Renal pelvis (tissue), 4 donors: ENCODE data around the gene FSTL1. TPM values are rescaled to one million over a fixed set of nuclear protein-coding genes. Genes with fewer than 3 reads are reported as not detected.
"Not testable (repeated sequence)": the region's sequence is repeated elsewhere in the genome, so short reads cannot be mapped to it uniquely, and the experiment has no call there.

Experiments used
- DNase-seq: peaks from one replicate; pipeline ENCODE4 v3.0.0-alpha.2; 2013
- polyA plus RNA-seq, 3 donors: library from polyadenylated mRNA; unstranded; fragments of 120-200 nt; gene quantifications; one replicate each; pipeline ENCODE4 v1.2.1, GENCODE V29; 2013; ENCODE audit not compliant: insufficient read length in 3 of 3

The FSTL1 gene
- polyA plus RNA-seq, 3 donors = 470 to 549 (median 480) TPM

DNA sequence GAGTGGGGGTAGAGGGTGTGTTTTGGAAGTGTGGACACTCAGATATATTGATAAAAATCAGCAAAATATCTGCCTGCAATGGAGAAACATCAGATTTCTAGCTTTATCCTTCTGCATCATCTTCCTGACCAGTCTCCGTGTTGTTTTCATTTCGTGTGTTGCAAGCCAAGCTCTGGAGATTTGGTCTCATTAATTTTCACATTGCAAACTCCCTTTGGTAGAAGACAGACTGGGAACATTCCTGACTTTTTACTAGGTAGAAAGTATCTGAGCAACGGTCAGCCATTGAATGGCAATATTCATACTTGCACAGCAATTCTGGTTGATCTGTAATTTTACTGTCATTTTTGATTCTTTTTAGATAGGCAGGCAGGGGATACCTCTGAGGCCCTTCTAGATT is 30.4 kb downstream of the FSTL1 start:
- DNase-seq = no peak

DNA sequence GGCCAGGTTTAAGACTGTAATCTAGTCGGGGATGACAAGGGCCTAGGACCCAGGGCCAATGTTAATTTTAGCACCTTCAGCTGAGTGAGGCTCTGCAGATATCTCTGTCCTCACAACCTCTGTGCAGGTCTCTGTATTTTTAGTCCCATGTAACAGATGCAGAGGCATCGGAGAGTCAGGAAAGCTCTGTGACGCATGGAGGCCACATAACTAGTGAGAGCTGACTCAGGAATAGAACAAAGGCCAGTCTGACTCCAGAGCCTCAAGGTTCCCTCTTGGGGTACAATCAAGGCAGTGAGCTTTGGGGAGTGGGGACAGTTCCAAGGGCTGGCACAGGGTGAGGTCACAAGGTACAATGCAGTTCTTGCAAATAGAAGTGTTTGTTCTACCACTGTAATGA is 31.0 kb downstream of the FSTL1 start:
- no peak for DNase-seq

DNA sequence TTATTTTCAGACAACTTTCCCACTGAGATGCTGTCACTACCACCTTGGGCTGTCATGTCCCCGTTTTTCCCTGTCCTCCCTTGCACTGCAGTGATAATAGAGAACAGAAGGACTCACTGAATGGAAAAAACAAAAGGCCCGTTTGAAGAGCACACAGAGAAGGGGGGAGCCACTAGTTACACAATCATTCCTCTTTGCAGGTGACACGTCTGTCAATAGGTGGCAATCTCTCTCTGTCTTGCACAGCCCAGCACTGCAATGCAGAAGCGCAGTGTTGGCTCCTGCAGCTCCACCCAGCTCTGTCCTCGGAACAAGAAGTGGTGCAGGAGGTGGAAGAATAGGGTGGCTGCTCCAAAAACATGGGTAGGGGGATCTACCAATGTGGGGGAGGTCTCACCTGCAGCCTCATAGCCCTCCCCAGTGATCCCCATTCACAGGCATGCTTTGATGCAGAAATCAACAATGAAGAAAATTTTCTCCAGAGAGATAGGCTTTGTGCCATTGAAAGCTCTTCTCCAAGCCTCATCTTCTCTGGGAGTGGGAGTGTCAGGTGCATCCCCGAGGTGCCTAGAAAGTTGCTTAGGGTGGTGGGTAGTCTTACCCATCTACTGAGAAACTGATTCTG is 31.8 kb downstream of the FSTL1 start:
- no peak for DNase-seq

DNA sequence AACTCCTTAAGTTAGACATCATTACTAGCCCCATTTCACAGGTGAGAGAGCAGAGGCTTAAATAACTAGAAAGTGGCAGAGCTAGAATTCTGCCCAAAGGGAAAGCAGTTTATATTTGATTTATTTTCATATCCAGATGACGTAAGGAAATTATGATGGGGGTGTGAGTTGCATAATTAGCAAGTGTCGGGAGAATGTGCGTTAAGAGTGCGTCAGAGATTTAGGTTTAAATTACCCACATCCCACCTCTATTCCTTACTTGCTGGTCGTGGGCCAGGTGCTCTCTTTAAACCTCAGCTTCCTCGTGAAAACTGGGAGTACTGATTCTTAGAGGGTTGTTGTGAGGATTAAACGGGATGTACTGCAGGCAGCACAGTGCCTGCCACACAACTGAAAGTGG is 32.3 kb downstream of the FSTL1 start:
- DNase-seq = no peak

DNA sequence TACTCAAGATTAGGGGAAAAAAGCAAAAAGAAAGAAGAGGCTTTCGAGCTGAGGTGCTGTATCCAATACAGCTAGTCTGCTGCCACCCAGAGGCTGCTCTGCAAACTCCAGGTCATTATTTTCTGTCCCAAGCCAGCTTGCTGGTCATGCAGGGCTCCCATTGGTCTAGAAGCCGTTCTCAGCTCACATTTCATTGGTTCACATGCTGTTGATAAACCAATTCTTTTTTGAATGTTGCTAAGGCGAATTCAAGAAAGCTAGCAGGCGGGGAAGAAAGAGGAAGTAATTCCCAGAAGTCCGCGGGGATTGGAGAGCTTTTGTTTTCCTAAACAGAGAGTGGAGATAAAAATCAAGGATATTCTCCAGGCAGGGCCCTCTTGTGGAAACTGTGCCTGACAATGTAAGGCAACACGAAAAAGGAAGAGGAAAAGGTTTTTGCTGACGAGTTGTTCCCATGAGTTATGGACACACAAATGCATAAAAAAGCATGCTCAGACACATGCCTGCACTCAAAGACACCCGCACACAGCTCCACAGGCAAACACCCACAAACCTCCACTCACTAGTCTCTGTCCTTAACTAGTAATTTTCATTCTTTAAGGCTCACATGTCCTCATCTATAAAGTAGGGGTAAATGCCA is 33.4 kb downstream of the FSTL1 start:
- peak; percentile 98 for DNase-seq

DNA sequence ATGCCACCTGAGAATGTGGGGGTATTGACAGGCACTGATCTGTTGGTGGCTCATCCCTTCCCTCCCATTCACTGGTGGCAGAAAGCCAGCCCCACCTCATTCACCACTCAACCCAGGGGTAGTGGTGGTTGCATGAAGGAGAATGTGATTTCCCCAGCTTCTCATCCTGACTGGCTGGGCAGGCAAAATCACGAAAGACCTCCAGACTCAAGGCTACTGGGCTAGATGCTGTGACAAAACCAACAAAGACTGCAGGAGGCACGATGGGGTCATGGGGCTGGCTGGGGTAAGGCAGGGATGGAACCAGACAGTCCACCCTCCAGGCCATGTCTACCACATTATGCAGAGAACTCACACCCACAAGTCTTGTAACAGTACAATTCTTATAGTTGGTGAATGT is 33.9 kb downstream of the FSTL1 start:
- DNase-seq = no peak

DNA sequence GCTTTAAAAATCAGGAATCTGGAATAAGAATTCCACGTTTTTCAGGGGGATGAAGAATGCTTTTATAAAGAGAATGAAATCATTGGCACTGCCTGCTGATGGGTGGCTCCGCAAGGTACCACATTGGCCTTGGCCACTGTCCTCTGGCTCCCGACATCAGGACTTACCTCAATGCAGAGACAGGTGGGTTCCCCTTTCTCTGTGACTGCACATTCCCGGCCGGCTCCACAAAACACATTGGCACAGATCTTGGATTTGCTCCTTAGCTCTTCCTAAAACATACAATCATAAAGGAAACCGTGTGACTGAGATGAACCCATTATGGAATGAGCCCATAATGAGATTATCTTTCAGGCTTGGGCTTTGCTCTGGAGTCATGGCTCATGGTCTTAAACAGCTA is 35.0 kb downstream of the FSTL1 start:
- DNase-seq = no peak

DNA sequence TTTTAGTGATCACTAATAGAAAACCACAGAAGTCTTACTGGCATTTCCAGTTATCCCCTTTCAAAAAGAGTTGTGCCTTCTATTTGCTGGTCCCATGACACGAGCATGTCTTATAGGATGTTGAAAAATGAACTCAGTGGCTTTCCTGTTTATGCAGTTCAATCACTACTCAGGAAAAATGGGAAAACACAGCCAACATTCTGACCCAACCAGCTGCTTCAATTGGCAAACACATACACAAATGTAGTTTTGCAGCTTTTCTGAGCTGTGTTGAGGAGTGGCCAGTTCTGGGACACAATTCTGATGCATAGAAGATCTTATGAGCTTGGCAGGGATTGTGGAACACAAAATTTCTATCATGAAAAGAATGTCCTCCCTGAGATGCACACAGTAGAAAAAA is 40.3 kb downstream of the FSTL1 start:
- DNase-seq = no peak

DNA sequence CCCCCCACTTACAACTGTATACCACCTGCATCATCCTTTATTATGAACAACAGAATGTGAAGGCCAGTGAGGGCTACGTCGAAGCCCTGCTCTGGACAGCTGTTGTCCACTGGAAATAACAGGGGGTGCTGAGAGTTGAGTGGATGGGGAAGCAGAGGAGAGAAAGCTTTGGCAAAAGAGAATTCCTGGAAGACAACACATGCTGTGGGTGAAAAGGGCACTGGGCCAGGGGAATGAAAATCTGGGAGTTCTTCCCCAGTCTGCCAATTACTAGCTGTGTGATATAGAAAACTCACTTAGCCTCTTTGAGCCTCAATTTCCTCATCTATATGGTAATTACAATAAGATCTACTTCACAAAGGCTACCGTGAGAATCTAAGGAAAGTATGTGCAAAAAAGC is 40.7 kb downstream of the FSTL1 start:
- DNase-seq = no peak

DNA sequence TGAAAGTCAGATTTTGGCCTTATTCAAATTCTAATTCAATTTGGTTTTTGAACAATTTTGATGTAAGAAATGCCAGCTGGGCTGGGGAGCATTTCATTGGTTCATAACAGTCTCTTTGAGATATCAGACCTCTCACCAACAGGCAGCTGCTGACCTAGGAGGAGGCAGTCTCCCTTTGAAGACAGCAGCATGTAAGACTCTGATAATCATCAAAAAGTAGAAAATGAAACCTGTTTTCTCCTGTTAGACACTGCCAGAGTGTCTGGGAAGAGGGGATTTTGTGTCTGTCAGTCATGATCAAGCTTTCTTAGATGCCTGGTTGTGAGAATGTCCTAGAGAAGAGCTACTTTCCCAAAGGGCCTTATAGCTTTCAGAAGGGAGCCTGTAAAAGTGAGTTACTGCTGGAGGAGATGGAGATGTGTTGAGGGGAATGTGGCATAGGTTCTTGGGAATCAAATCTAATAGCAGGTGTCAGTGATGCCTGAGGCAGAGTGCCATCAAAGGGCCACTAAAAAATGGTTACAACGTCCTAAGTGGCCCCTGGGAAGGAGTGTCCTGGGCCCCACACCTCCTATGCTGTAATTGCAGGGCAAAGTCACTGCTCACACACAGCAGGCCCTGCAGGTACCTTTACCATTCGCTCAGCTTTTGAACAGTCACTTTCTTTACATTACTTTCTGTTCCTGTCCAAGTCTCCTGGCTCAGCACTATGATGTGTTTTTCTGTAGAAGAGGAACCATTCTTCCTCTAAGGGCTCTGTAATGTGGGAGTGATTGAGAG is 43.1 kb downstream of the FSTL1 start:
- no peak for DNase-seq

DNA sequence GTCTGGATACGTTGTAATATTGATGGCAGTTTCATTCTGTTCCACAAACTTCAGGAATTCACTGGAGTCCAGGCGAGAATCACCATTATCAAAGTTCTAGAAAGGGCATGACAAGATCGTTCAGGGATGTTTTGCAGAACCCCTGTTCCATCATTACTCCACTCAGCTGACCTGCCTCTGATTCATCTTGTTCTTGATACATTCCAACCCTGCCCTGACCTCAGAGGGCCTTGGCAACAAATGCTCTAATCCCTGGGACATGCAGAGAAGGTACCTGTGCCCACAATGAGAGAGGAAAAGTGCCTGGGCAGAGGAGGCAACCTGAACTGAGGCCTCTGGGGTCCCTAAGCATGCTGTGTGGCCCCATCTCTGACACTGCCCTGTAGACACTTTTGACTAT is 45.9 kb downstream of the FSTL1 start:
- DNase-seq = no peak

DNA sequence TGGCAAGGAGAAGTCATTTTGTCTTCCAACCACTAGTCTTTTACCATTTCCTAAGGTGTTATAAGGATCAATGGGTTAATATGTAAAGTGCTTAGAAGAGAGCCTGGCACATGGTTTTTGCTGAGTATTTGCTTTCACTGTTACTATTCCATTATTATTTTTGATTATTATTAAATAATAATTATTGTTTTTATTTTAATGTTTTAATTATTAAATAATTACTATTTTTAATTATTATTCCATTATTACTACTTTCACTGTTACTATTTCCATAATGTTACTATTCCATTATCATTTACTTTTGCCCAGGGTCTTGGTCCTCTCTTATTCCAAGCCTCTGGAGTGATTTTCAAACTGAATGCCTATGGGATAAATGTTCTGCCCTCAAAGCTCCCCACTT is 48.5 kb downstream of the FSTL1 start:
- DNase-seq = no peak

DNA sequence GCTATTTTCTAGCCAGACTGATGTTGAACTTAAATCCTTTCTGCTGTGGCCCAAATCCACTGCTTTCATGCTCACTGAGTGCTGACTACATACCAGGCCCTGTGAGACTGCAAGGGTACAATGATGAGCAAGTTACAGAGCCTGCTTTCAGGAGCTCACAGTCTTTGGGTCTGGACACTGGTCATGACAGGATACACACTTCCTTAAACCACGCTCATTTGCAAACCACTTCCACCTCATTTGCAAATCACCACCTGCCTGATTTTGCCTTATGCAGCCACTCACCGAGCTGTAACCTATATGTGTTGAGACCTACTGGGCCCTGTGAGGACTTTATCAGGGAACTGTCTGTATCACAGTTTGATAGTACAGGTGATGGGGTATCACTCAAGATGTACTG is 51.4 kb downstream of the FSTL1 start:
- DNase-seq = no peak

DNA sequence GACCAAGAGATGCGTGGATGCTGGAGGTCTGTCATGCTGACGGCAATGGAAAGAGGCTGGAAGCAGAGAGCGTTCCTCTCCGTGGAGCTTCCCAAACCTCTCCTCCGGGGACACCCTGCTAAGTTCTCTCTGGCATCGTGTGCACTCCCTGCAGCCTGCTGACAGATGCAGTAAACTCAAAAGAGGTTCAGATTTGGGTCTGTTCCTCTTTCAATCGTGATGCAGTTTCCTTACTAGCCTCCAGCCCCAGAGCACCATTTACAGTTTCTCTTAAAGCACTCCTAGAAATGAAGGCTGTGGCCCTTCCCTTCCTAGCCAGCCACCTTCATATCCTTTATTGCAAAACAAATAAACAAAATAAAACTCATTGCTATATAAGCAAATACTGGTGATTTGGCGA is 54.3 kb downstream of the FSTL1 start:
- no peak for DNase-seq

DNA sequence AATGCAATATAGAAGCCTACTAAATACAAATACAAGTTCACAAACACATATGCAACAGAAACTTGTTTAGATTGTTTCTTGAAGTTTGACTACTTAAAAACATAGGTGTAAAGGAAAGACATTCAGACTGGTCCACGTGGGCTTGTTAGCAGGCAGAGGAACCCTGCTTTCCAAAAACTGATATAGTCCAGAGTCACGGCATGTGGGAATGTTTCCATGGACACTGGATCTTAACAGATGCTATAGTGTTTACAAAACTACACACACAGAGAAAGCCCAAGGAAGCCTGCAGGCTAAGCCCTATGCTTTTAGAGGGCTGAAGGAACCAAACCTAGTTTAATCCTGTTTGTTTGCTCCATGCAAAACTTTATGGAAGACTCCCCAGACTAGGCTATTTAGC is 56.4 kb downstream of the FSTL1 start:
- no peak for DNase-seq

DNA sequence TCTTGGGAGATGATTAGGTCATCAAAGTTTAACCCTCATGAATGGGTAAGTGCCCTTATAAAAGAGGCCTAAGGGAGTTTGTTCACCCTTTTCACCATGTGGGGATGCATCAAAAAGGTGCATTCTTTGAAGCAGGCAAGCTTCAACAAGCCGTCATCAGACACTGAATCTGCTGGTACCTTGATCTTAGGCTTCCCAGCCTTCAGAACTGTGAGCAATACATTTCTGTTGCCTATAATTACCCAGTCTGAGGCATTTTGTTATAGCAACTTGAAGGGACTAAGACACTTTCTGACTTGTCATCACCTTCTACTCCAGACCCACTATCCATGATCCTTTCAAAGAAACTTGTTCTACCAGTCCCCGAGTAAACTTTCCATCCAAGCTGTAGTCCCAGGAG is 57.0 kb downstream of the FSTL1 start:
- DNase-seq = no peak

DNA sequence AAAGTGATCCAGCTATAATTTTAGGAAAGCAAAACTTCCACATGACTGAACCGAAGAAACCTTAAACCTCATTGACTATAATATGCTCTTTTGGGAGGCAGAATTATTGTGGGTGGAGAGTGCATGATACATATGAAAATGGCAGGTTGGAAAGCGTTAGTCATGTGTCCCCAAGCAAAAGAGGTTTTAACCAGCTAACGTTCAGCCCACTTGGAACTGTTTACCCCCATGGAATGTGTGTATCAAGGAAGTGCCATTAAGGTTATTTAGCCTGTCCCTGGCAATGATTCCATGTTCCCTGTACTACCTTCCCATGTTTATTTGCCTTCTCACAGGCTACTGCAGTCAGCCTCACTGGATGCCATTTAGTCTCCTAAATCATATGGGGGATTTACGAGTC is 57.5 kb downstream of the FSTL1 start:
- DNase-seq = no peak

DNA sequence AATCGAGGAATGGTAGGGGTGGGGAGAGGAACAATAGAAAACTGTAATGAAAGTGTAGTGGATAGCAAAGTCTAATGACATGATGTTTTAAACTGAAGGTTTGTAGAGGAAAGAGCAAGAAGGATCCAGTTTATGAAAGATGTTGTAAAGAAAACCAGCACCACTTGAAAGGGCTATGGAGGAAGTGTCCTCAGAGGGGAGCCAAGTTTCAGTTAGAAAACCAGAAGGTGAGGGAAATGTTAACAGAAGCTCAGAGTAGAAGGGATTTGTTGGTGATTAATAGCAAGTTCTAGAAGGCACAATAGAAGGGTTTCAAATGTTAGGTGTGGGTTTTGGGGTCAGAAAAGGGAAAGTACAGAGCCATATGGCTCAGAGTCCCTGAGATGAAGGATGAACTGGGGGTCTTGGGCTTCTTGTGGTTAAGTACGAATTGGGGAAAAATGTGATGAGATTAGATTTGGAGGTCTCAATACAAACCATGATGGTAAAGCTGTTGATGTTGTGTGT is 67.8 kb downstream of the FSTL1 start:
- DNase-seq = no peak

DNA sequence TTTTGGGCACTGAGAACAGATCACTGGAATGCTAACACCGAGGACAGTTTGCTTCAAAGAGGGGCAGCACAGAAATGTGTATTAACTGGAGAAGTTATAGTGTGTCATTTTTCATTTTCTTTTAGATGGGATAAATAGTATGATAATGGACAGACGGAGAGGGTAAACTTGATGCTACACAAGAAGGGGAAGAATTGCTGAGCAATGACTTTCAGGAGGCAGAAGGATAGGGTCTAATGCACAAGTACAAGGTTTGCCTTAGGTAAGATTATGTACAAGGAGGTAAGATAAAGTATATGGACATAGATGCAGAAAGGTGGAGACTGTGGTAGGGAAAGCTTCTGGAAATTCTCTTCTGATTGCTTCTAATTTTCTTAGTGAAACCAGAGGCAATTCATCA is 69.3 kb downstream of the FSTL1 start:
- DNase-seq = no peak

DNA sequence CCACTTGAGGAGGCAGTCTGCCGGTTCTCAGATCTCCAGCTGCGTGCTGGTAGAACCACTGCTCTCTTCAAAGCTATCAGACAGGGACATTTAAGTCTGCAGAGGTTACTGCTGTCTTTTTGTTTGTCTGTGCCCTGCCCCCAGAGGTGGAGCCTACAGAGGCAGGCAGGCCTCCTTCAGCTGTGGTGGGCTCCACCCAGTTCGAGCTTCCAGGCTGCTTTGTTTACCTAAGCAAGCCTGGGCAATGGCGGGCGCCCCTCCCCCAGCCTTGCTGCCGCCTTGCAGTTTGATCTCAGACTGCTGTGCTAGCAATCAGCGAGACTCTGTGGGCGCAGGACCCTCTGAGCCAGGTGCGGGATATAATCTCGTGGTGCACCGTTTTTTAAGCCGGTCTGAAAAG is 72.8 kb downstream of the FSTL1 start:
- not testable (repeated sequence) for DNase-seq

DNA sequence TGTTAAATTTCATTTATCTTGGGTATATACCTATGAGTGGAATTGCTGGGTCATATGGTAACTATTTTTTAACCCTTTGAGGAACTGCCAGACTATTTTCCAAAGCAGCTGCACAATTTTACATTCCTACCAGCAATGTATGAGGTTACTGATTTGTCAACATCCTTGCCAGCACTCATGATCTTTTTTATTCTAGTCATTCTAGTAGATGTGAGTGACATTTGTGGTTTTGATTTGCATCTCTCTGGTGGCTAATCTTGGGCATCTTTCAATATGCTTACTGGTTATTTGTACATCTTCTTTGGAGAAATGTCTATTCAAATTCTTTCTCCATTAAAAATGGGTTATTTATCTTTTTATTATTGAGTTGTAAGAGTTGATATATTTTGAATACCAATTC is 80.3 kb downstream of the FSTL1 start:
- no peak for DNase-seq

DNA sequence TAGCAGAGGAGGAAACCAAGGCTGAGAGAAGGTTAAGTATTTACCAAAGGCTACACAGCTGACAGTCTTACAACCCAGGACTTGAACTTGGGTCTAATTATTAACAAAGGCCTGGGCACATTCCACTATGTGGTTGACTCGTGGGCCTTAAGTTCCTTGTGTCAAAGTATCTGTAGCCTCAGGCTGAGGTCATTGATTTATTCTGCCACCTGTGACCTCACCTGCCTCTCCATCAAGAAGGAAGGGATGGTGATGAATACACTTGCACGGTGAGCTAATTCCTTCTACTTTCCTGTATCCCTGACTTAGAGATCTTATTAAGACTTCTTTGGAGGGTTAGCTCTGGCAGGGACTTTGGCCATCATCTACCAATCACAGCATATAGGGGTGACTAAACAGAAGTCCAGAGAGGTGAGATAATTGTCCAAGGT is 81.7 kb downstream of the FSTL1 start:
- DNase-seq = no peak

DNA sequence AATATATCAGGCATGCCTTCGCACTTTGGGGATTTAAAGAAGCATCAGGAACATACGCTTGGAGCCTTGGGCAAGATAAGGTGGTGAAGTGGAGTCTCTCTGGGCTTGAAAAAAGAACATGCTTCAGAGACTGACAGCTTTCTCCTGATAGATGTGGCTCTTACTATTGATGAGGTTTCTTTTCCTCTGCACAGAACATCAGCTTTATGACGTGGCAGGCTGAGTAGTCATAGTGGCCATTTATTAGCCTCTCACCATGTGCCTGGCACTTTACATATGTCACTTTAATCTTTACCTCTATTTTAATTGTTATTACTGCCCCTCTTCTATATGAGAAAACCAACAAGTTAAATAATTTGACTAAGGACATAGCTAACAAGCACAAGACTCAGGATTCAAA is 82.6 kb downstream of the FSTL1 start:
- DNase-seq = no peak
